ENCODE data around the gene ACADL.
"Not testable (repeated sequence)": the region's sequence is repeated elsewhere in the genome, so short reads cannot be mapped to it uniquely, and the experiment has no call there.

Gene ACADL

GRCh38 chr2:210203147-210203546 is 22.1 kb downstream of the ACADL start:
- no peak for DNase-seq (ENCODE audit: low read depth)

- no peak for DNase-seq (ENCODE audit: low read depth)
Observed at GRCh38 chr2:210199854-210200253, 25.4 kb downstream of the ACADL start.

GRCh38 chr2:210199186-210199765 is 26.0 kb downstream of the ACADL start:
- DNase-seq (ENCODE audit: low read depth), result no peak

- DNase-seq (ENCODE audit: low read depth), result no peak
Observed at GRCh38 chr2:210198326-210198725, 26.9 kb downstream of the ACADL start.

GRCh38 chr2:210197720-210198119 is 27.5 kb downstream of the ACADL start:
- DNase-seq (ENCODE audit: low read depth), result no peak

GRCh38 chr2:210195101-210195852 is 30.0 kb downstream of the ACADL start:
- DNase-seq (ENCODE audit: low read depth), result no peak

- DNase-seq (ENCODE audit: low read depth), result no peak
Observed at GRCh38 chr2:210190345-210190744, 34.9 kb downstream of the ACADL start.

GRCh38 chr2:210189452-210190138 is 35.7 kb downstream of the ACADL start:
- DNase-seq (ENCODE audit: low read depth), result no peak

GRCh38 chr2:210188755-210189154 is 36.5 kb downstream of the ACADL start:
- no peak for DNase-seq (ENCODE audit: low read depth)

GRCh38 chr2:210188190-210188589 is 37.1 kb downstream of the ACADL start:
- no peak for DNase-seq (ENCODE audit: low read depth)

- not testable (repeated sequence) for DNase-seq (ENCODE audit: low read depth)
Observed at GRCh38 chr2:210183936-210184335, 41.3 kb downstream of the ACADL start.

GRCh38 chr2:210181606-210182088 is 43.6 kb downstream of the ACADL start:
- DNase-seq (ENCODE audit: low read depth), result not testable (repeated sequence)

- DNase-seq (ENCODE audit: low read depth), result not testable (repeated sequence)
Observed at GRCh38 chr2:210181033-210181605, 44.1 kb downstream of the ACADL start.

- DNase-seq (ENCODE audit: low read depth), result no peak
Observed at GRCh38 chr2:210180477-210180876, 44.8 kb downstream of the ACADL start.

- no peak for DNase-seq (ENCODE audit: low read depth)
Observed at GRCh38 chr2:210179351-210179990, 45.8 kb downstream of the ACADL start.

- DNase-seq (ENCODE audit: low read depth), result no peak
Observed at GRCh38 chr2:210177769-210178168, 47.5 kb downstream of the ACADL start.

GRCh38 chr2:210177115-210177514 is 48.1 kb downstream of the ACADL start:
- DNase-seq (ENCODE audit: low read depth), result not testable (repeated sequence)

GRCh38 chr2:210174086-210174485 is 51.2 kb downstream of the ACADL start:
- DNase-seq (ENCODE audit: low read depth), result no peak

- no peak for DNase-seq (ENCODE audit: low read depth)
Observed at GRCh38 chr2:210172219-210172575, 53.0 kb downstream of the ACADL start.

- DNase-seq (ENCODE audit: low read depth), result peak; percentile 97
Observed at GRCh38 chr2:210171309-210172218, 53.7 kb downstream of the ACADL start, which contains the start of gene KANSL1L. KANSL1L (minus strand) TSS chr2:210171409; CDS start chr2:210154582, 16,827 bp downstream.

All from activated T-cell treated with anti-CD3 and anti-CD28 coated beads for 48 hours (primary cell).